COR-L47 (cell line): ENCODE measurements around the gene PRICKLE2.

Experiments used
- DNase-seq: peaks from one replicate; lab custom pipeline; 2025; lab: John Stamatoyannopoulos, UW

PRICKLE2 gene

DNA sequence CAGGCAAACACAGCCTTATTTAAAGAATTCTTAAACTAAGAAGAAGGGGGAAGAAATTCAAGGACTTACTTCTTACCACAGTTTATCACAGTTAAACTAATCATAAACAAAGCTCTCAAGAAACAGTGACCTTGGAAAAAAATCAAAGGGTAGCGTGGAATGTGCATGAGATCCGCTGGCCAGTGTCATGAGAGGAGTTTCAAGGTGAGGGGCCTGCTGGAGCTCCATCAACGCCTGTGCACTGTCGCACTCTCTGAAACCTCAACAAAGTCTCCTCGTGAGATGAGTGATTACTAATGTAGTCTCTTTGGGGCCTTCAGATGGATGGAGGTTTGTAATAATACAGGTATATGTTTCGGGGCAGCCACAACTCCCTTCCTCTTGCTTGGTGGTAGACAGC is 28.4 kb upstream of the PRICKLE2 start:
- DNase-seq, result no peak

DNA sequence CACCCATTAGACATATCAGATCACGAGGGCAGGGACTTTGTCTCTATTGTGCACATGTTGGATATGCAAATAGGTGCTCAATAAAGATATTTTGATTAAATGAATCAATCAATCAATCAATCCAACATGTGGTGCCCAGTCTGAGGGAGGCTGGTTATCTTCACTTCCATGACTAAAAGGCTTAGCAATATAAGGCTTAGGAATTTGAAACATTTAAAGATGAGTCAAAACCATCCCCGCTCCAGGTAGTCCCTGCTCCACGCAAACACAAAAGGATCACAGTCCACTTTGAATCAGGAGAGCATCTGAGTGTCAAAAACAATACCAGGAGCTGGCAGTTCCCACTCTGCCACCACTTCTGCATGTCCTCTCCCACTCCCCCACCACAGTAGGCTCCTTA is 25.8 kb upstream of the PRICKLE2 start:
- DNase-seq, result no peak

DNA sequence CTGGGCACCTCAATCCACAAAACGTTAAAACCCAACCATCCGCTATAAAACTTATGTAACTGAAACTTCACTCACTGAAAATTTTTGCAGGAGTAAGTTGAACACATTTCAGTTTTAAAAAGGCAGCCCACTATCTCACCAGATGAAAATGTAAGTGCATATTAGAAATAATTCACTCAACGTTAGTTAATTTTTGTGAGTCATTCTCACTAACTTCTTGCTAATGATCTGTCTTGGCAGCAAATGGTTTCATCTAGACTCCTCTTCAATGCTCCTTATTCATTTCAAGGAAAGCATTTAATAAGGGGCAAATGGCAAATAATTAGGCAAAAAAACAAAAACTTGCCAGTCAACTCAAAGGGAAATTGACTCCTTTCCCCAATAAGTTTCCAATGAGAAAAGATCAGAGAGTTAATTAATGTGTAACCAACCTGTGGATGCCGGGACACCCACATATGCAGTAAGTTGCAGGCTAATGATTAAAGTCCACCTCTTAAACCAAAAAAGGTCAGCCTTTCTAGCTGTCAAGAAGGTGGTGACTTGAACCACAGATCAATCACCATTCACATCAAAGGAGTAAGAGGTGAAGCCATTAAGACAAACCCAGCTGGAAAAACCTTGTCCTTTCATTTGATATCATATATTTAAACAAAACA is 22.9 kb upstream of the PRICKLE2 start:
- DNase-seq, result no peak

DNA sequence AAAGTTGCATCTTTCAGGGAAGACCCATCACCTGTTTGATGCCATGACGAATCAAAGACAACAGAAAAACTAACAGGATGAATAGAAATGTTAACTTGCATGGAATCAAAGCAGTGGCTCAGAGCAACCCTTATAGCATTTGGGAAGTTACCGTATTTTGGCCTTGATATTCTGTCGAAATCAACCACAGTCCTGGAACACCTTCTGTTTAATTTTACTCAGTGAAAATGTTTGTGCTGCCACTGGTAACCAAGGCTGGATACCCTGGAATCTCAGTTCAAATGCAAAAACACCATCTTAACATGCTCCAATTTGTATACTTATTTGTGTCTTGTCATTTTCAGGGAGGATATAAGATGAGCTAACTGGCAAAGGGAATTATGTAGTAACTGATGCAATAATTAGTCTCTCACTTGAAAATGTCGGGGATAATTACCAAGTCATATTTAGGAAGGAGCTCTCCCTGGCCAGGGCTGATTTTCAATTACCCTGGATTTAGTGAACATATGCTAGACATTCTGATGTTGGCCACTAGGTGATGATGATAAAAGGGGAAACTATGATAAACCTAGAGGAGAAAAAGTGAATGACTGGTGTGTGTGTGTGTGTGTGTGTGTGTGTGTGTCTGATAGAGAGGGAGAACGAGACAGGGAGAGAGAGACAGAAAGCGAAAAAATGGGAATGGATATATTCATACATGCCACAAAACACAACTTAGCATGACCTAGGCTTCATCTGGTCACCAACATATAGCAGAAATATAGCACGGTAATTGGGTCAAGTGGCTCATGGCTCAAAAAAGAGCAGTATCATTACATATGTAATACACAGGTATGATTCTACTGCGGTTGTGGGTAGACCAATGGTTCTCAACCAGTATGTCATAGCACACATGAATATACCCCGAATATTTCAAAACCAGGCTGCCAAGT is 19.0 kb upstream of the PRICKLE2 start:
- DNase-seq, result no peak

DNA sequence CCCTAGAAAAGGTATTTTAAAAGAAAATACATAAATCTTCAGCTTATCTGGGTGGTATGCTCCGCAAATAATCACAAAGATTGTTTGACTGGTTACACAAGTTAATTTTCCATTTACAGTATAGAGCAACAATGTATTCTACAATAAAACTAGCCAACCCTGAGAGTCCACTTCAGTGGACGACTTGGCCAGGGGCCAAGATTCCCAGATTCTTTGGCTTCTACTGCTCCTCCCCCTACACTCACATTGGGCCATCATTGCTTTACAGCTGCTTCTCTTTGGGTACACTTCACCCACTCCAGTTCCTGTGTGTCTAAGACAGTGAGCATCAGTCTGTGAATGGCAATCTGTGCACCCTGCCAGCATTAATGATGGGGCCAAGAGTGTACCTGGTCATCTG is 17.2 kb upstream of the PRICKLE2 start:
- no peak for DNase-seq

DNA sequence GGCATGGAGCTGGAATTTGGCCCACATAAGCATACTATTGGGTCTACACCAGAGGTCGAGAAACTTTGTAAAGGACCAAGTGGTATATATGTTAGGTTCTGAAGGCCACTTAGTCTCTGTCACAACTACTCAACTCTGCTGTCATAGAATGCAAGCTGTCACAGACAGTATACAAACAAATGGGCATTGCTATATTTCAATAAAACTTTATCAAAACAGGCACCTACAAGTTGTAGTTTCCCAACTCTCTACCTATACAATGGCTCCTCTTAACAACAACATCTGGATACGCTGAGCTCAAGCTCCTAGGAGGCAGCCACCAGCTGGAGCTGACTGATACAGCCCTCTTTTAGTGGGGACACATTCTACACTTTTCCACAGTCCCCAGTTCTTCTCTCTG is 15.7 kb upstream of the PRICKLE2 start:
- DNase-seq, result no peak

DNA sequence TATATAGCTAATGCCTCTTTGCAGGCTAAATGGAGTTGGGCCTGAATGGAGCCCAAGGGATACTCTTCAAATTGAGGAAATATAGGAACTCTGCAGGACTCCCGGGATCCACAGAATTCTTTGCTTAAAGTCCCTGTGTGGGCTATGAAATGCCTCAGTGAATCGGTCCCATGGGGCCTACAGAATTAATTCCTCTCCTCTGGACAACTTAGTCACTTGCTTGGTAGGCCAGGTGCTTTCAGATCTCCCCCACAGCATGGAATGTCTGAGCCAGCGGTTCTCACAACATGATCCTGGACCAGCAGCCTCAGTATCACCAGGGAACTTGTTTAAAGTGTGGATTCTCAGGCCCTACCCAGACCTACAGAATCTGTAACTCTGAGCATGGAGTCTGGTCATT is 15.1 kb upstream of the PRICKLE2 start:
- no peak for DNase-seq

DNA sequence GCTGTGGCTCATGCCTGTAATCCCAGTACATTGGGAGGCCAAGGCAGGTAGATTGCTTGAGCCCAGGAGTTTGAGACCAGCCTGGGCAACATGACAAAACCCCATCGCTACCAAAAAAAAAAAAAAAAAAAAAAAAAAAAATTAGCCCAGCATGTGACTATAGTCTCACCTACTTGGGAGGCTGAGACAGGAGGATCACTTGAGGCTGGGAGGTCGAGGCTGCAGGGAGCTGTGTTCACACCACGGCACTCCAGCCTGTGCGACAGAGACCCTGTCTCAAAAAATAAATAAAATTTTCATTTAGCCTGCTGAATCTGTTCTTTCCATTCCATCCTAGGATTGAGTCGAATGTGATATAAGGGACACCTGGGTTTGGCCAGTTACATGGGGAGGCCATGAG is 14.6 kb upstream of the PRICKLE2 start:
- no peak for DNase-seq

DNA sequence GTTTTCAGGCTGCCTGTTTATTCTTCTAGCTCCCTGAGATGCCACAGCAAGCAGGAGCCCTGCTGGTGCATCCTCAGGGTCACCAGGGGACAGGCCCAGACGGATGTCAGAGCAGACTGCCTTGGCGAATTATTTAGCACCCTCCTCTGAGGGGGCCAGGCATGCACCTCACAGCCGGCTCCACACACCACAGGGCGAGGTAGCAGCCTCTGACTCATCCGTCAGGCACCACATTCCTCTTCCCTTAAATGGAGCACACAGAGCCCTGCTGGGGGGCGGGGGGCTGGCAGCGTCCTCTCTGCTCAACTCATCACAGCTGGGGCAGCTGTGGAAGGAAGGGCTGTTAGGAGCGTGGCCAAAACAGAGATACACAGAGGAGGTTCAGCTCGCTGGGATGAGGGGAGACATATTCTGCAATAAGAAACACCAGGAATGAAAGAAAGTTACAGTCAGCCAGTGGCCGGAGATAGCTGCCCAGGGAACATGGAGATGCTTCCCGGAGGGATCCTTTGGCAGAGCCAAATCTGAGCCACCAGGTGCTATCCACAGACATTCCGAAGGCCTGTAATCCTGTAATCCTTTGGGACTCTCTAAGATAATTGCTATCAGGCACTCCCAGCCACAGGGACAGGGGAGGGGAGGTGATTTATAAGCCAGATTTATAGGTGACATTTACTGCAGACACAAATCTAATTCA is 13.9 kb upstream of the PRICKLE2 start:
- no peak for DNase-seq

DNA sequence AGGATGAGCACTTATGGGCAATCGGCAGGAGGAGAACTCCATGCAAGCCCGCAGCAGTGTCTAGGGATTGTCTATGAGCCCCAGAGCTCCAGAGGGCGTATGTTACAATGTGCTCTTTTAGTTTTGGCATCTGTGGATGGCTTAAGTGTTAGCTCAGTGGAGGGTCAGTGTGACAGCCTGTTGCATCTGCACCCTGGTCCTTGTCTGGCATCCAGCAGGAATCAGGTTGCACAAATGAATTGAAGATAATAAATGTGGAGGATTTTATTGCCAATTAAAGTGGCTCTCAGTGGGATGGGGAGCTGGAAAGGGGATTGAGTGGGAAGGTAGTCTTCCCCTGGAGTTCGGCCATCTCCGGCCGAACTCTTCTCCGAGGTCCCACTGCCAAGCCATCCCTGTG is 11.8 kb upstream of the PRICKLE2 start:
- no peak for DNase-seq

DNA sequence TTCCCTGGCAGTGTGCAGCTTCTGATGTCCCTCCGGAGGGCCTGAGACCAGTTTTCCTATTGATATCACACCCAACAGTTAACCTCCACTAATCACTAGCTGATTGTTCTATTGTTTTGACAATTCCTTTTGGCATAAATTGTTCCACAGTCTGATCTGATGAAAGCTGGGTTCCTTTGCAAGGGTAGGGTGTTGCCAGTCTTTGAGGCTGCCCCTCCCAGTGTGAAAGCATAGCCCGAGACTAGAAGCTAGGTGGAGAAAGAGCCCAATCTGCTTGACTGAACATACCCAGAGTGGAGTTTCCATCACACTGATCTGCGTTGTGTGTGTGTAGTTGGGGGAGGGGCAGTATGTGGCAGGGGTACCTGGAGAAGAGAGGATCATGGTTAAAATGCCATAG is 10.3 kb upstream of the PRICKLE2 start:
- DNase-seq, result no peak

DNA sequence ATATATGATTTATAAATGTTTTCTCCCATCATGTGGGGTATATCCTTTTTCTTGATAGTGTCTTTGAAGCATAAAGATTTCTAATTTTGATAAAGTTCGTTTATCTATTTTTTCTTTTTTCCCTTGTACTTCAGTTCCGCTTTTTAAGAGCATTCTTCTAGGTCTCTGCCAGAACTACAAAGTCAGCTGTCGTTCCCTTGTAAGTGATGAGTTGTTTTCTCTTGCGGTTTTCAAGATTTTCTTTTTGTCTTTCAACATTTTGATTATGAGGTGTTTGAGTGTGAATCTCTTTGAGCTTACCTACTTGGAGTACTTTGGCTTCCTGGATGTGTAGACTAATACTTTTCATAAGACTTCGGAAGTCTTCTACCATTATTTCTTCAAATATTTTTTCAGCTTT is 9.3 kb upstream of the PRICKLE2 start:
- no peak for DNase-seq

DNA sequence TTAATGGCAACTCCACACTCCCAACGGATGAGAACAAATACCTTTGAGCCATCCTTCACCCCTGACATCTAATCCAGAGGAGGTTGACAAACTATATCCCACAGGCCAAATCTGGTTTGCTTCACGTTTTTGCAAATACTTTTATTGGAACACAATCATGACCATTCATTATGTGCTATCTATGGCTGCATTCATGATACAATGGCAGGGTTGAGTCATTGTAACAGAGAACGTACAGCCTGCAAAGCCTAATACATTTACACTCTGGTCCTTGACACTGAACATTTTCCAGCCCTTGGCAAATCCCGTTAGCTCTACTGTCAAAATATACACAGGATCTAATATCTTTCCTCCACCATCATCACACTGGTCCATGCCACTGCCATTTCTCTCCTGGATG is 7.6 kb upstream of the PRICKLE2 start:
- DNase-seq, result no peak

DNA sequence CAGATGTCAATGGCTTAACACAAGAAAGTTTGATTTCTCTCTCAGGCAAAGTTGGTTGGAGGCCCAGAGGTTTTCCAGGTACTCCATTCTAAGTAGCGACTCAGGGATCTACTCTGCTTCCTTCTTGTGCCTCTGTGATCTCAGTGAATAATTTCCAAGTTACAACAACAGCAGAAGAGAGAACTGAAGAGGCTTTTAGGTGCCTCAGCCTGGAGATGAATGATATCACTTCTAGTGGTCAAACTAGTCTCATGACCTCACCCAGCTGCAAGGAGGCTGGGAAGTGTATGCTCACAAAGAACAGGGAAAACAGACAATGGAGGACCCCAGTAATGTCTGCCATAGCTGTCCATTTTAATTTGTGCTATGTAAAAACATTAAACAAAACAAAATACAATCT is 4.6 kb upstream of the PRICKLE2 start:
- no peak for DNase-seq

DNA sequence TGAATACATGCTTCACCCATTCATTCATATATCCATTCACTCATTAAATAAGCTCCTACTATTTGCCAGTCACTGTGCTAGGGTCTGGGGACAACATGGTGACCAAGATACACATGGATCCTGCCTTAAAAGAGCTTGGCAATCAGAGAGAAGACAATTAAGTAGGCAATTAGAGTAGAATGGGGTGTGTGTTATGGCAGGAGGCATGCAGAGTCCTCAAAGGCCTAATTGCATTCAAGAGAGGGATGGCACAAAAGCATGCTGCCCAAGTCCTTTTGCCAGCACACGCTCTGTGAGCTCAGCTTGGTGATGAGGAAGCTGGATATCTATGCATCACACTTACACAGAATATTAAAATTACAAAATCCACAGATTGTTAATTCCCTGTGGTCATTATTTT is 2.8 kb upstream of the PRICKLE2 start:
- DNase-seq, result no peak

DNA sequence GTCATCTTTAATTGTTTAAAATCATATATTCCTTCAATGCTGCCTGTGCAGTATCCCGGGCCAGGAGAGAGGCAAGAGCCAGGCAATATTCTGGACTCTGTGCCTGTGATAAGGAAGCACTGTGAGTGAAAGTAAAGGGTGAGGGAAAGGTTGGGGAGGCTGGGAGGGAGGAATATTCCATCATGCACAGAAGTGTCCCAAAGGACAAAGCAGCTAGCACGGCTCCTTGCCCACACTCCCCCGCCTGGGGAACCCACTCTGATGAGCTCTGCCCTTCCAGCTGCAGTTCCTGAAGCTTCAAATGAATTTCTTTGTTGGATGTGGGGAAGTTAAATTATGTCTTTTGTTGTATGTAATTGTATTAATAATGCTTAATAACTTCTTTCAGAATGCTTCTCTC is 1.5 kb upstream of the PRICKLE2 start:
- DNase-seq, result no peak

DNA sequence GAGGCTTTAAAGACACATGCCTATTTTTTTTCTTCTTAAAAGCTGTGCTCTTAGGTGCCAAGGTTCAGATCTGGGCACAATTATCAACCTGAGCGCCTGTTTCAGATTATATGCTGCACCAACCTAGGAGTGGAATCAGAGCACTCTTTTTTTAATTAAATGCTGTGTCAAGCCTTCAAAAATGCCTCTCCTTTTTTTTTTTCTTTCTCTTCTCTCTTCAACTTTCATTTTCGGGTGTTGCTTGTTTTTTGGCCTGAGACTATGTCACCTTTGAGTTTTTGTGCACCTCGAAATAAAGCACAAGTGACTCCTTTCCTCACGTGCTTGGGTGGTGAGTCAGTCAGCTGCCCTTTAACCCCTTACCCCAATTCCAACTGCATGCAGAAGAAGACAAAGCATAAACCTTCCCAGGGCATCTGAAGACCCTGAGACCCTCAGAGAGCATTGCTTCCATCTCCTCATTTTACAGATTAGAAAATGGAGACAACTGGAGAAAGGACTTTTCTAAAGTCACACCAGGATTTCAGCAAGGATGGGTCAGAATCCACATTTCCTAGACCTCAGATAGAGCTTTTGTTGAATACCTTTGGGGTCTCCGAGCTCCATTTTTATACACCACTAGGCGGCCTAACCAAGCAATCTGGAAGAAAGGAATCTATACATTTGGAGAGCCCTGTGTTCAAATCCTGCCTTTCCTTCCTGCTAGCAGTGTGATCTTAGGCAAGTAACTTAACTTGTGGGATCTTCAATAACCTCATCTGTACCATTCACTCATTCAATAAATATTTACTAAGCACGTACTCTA is 631 bp upstream of the PRICKLE2 start:
- no peak for DNase-seq

DNA sequence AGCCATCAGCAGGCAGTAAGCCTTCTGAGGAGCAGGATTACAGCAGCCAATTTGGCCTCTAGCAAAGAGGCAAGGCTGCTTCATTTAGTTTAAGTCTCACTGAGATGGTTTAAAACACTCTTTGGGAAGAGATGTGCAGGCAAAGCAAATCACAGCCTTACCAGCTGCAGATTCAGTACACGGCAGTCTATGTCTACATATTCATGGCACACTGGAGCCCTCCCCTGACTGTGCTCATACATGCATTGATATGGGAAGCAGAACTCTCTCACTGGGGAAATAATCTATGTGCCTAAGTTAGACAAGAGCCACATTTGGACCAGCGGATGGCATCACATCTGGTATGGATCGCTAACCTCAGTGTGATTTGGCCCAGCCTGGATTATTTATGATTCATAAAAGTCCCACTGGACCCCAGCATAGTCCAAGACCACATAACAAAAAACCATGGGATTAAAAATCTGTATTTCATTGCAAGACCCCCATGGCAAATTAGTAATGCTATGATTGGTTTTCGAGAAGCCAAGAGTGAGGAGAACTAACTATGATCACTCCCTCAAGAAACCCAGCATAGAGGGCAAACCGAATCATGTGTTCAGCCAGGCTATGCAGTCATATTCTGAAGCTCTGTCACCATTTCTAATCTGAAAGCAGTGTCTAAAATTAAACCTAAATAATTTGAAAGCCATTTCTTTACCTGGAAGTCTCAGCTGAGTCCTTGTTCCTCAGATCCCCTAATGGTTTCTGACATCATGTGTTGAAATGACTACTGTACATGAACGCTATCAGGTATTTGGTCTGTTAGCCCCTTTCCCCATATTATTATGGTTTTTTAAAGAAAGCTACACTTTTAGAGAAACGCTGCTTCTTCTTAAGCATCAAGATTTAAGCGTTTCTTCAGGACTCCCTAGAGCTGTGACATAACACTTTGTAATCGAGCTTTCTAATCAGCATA is 1.2 kb downstream of the PRICKLE2 start:
- no peak for DNase-seq

DNA sequence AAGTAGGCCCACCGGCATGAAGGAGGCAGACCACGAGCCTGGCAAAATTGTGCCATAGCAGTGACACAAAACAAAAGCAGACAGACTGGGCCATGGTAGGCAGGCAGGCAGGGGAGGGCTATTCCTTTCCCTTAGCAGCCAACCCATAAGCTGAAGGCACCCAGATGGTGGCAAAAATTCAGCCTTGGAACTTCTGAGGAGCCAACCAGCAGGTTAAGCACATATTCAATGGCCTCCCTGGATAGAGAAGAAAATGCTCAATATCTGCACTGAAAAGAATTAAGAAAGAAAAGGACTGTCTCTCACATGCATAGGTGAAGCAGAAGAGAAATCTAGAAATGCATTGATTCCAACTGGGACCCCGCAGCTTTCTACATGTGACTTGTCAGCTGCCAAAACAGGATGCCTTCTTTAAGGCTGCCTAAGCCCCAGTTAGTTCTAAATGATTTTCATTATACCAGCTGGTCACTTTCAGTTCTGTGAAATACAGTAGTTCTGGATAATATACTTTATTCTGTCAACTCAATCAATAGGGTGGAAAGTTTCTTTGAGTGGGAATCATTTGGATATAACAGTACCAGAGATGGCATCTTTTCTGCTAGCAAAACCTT is 2.7 kb downstream of the PRICKLE2 start:
- no peak for DNase-seq

DNA sequence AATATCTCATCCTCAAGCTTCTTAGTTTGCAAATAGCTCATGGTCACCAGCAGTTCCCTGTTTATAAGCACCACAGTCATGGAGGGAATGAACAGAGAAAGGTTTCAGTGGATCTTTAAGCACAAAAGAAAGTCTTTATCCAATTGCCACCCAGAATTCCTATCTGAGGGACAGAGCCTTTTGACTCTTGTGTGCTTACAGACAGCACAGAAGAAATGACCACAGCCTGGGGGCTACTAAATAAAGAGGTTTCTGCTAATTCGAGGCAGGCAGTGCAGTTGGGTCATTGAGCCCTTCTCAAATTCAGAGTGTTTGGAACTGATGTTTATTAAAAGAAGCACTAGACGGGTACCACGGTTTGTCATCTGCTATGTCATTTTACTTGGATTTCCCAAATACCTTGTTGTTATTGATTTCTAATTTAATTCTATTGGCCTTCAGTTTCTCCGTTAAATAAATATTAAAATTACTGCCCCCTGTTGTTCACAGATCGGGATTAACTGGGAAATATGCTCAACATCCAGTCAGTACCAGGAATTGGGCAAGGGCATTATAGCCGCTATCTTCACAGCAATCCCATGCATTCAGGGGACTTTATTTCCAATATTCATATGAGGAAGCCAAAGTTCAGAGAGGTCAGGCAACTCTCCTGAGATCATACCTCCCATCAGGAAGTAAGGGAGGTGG is 3.6 kb downstream of the PRICKLE2 start:
- no peak for DNase-seq
